T-helper 2 cell treated with Interferon-gamma antibody and Interleukin-4, amounts not matched to agents 100 ng/mL and 5 ng/mL, for 36 hours (primary cell): Measurements from ENCODE around the gene ARHGAP45. TPM values are rescaled to one million over a fixed set of nuclear protein-coding genes. Genes with fewer than 3 reads are reported as not detected.
"Not testable (repeated sequence)": the region's sequence is repeated elsewhere in the genome, so short reads cannot be mapped to it uniquely, and the experiment has no call there.

Experiments used
- intact Hi-C: fragments of 100-400 bp; cut with micrococcal nuclease; formaldehyde crosslinking; loops from one replicate; pipeline ENCODE4 v1.15.1; 2023
- total RNA-seq: library from RNA; stranded (reverse); gene quantifications from 2 replicates; pipeline ENCODE4 v1.2.3, GENCODE V29; 2022

The ARHGAP45 gene
- total RNA-seq, 1 donor from 2014 or later: 407 TPM

GRCh38 chr19:1126984-1127760, 60.2 kb downstream of the ARHGAP45 start:
- intact Hi-C loops: no loop called here

- intact Hi-C loops: no loop called here
Observed at GRCh38 chr19:1128106-1128505, 61.1 kb downstream of the ARHGAP45 start.

DNA sequence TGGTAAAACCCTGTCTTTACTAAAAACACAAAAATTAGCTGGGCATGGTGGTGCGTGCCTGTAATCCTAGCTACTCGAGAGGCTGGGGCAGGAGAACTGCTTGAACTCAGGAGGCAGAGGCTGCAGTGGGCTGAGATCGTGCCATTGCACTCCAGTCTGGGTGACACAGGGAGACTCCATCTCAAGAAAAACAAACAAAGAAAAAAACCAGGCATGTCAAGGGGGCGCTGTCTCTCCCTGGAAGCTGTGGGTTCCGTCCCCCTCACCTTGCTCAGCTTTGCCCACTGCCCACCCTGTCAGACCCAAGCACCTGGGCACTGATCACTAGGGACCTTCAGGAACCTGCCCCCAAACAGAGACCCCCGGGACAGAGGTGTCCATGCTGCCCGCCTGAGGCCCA, 62.1 kb downstream of the ARHGAP45 start:
- intact Hi-C loops: not testable (repeated sequence)

DNA sequence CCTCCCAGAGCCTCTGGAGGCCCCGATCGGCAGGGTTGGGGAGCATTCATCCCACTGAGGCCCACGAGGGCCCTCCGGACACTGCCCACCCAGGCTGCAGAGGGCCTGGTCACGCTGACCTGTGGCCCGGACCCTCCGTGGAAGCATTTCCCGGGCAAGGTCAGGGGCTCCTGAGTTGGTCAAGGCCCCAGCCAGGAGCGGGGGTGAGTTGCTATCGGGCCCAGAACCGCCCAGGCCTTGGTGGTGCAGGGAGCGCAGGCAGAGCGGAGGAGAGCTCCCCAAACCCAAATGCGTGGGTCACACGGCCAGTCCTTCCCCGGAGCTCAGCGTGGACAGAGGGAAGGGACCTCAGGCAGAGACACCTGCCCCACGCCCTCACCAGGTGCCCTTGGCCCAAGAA, 62.6 kb downstream of the ARHGAP45 start:
- intact Hi-C loops: no loop called here

GRCh38 chr19:1130771-1131717, 64.1 kb downstream of the ARHGAP45 start:
- intact Hi-C loops: loop anchor here (5.0 kb wide), 3 partner anchors 41 to 111 kb away; partner anchors contain the start of genes ATP5F1D and SBNO2

DNA sequence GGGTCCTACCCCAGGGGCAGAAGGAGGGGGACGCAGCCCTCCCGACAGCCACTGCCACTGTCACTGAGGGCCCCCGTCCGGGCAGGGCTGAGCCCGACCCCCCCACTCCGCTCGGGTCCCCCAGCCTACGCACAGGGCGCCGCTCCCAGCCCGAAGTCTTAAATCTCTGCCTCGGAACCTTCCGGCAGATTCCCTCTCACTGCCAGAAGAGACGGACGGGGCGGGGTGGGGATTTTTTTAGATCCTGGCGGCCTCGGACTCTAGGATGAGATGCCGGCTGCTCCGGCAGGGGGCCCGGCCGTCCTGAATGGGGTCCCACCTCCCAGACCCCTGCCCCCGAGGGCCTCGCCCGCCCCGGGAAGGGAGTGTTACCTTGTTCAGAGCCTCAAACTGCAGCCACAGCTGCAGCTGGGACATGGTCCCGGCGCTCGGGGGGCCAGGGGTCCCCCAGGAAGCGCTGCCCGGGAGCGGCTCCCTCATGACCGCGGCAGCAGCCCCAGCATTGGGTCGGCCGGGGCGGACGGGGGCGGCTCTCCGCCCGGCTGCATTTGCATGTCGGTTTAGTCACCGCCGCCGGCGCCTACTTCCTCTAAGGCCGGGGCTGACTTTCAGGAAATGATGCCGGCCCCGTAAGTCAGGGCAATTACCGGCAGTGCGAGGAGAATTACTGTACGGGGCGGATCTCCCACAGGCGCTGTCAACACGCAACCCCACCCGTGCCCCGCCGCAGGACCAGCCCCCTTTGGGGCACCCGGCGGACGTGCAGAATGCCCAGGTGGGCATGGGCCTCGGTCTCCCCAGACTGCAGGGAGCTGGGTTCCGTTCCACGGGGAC, 65.0 kb downstream of the ARHGAP45 start:
- intact Hi-C loops: loop anchor here (5.0 kb wide), 3 partner anchors 40 to 110 kb away; partner anchors contain the start of genes ATP5F1D and SBNO2

DNA sequence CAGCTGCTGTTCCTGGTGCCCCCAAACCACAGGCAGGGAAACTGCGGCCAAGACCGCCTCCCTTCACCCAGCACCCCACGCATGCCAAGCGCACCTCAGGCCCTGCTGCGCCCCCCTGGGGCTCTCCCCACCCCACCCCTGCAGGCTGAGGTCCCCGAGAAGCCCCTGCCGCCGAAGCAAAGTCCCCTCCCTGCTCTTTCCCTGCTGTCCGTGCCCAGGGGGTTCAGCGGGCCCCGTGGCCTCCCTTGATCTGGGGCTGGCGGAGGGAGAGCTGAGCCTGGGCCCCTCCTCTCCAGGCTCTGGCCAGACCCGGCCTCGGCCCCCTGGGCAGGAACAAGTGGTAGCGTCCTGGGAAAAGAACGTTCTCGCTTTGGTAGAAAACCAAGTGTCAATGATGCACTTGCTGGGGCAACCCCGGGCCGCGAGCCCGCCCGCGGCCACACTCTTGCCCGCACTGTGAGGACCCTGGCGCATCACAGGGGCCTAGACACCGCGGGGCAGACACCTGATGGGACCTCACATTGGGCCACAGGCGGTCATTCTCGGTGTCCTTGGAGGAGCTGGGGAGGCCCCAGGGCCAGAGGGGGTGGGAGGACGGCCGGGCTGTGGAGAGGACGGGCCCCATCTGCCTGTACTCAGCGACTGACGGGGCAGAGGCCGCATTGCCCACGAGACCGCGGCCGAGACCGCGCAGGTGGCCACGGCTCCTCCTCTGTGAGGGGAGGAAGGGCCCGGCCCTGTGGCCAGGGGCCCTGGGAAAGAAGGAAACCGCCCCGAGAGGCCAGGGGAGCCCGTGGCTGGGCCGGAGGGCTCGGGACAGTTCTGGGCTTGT, 65.8 kb downstream of the ARHGAP45 start:
- intact Hi-C loops: loop anchor here (5.0 kb wide), 3 partner anchors 40 to 110 kb away; partner anchors contain the start of genes ATP5F1D and SBNO2

GRCh38 chr19:1133471-1133929, 66.5 kb downstream of the ARHGAP45 start:
- intact Hi-C loops: loop anchor here (5.0 kb wide), 3 partner anchors 39 to 109 kb away; partner anchors contain the start of genes ATP5F1D and SBNO2

GRCh38 chr19:1134431-1134830, 67.5 kb downstream of the ARHGAP45 start:
- intact Hi-C loops: loop anchor here (5.0 kb wide), 3 partner anchors 38 to 108 kb away; partner anchors contain the start of genes ATP5F1D and SBNO2

- intact Hi-C loops: no loop called here
Observed at GRCh38 chr19:1135454-1135853, 68.5 kb downstream of the ARHGAP45 start.

DNA sequence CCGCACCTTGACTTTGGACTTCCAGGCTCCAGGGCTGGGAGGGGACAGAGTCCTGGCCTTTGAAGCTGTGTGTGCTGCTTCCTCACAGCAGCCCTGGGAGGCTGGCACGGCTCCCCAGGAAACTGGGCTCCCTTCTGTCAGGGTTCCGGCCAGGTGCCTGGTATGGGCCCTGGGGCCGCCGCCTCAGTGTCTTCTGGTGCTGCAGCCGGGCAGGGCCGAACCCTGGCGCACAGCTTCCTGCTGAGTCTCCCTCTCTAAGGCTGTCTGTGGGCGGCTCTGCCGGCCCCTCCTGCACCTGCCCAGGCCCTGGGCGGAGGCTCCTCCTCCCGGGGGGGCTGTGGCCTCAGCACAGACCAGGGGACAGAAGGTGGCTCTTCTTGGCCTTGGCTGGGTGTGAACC, 69.2 kb downstream of the ARHGAP45 start:
- intact Hi-C loops: no loop called here

Other genes starting within 250 kb of the ARHGAP45 start
- not detected in 2 replicates for gene PLPPR3, start 245.2 kb upstream of the ARHGAP45 start, total RNA-seq
- not detected in 2 replicates for gene AZU1, start 239.3 kb upstream of the ARHGAP45 start, total RNA-seq
- gene PRTN3, start 226.2 kb upstream of the ARHGAP45 start, total RNA-seq: not detected in 2 replicates
- gene ELANE, start 214.9 kb upstream of the ARHGAP45 start, total RNA-seq: not detected in 2 replicates
- 2.3 and 2.5 TPM in 2 replicates for gene CFD, start 207.5 kb upstream of the ARHGAP45 start, total RNA-seq
- gene MED16, start 174.0 kb upstream of the ARHGAP45 start, total RNA-seq: 62.2 and 66.7 TPM in 2 replicates
- not detected in 2 replicates for gene RNU6-9, start 173.7 kb upstream of the ARHGAP45 start, total RNA-seq
- gene R3HDM4, start 153.9 kb upstream of the ARHGAP45 start, total RNA-seq: 90.7 and 96.4 TPM in 2 replicates
- gene KISS1R, start 149.8 kb upstream of the ARHGAP45 start, total RNA-seq: 1.7 and 1.9 TPM in 2 replicates
- 22.8 and 26.8 TPM in 2 replicates for gene ARID3A, start 141.1 kb upstream of the ARHGAP45 start, total RNA-seq
- 57.2 and 61.8 TPM in 2 replicates for gene WDR18, start 82.8 kb upstream of the ARHGAP45 start, total RNA-seq
- not detected in 2 replicates for gene GRIN3B, start 66.7 kb upstream of the ARHGAP45 start, total RNA-seq
- 154 TPM in 2 replicates for gene TMEM259, start 46.0 kb upstream of the ARHGAP45 start, total RNA-seq
- gene RNU6-2, start 45.6 kb upstream of the ARHGAP45 start, total RNA-seq: not detected in 2 replicates
- 546 and 561 TPM in 2 replicates for gene CNN2, start 40.6 kb upstream of the ARHGAP45 start, total RNA-seq
- gene ABCA7, start 27.1 kb upstream of the ARHGAP45 start, total RNA-seq: 44.1 and 44.3 TPM in 2 replicates
- 169 and 178 TPM in 2 replicates for gene POLR2E, start 28.2 kb downstream of the ARHGAP45 start, total RNA-seq
- gene GPX4, start 36.8 kb downstream of the ARHGAP45 start, total RNA-seq: 115 TPM in 2 replicates
- 63.2 and 67.2 TPM in 2 replicates for gene SBNO2, start 107.1 kb downstream of the ARHGAP45 start, total RNA-seq
- gene STK11, start 138.6 kb downstream of the ARHGAP45 start, total RNA-seq: 61.2 and 61.8 TPM in 2 replicates
- 0.16 and 0.32 TPM in 2 replicates for gene CBARP, start 170.8 kb downstream of the ARHGAP45 start, total RNA-seq
- gene ATP5F1D, start 174.6 kb downstream of the ARHGAP45 start, total RNA-seq: 181 and 213 TPM in 2 replicates
- gene MIDN, start 181.4 kb downstream of the ARHGAP45 start, total RNA-seq: 64.2 and 66.0 TPM in 2 replicates
- 195 and 200 TPM in 2 replicates for gene CIRBP, start 202.2 kb downstream of the ARHGAP45 start, total RNA-seq
- 57.5 and 57.8 TPM in 2 replicates for gene FAM174C, start 208.4 kb downstream of the ARHGAP45 start, total RNA-seq
- gene EFNA2, start 218.7 kb downstream of the ARHGAP45 start, total RNA-seq: not detected in 2 replicates